Fibroblast of upper back skin (primary cell): Measurements from ENCODE around the gene SUGP1.
A peak's percentile ranks its signal among the peaks of the same experiment; 100 is the strongest.

Experiments
- DNase-seq: peaks from one replicate; pipeline ENCODE4 v3.0.0-alpha.2; 2013

The SUGP1 gene

GRCh38 chr19:19300613-19301012, 19.7 kb downstream of the SUGP1 start:
- no peak for DNase-seq

GRCh38 chr19:19297759-19298158, 22.6 kb downstream of the SUGP1 start:
- no peak for DNase-seq

- DNase-seq = no peak
Measured at GRCh38 chr19:19296953-19297689, 23.2 kb downstream of the SUGP1 start.

GRCh38 chr19:19294914-19295313, 25.4 kb downstream of the SUGP1 start:
- no peak for DNase-seq

DNA sequence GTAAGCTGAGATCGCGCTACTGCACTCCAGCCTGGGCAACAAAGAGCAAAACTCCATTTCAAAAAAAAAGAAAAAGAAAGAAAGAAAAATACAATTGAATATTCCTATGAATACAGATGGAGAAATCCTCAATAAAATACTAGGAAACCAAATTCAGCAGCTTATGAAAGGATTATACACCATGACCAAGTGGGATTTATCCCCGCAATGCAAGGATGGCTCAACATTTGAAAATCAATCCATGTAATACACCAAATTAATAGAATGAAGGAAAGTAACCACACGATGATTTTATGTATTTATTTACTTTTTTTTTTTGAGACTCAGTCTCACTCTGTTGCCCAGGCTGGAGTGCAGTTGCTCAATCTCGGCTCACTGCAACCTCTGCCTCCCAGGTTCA, 27.7 kb downstream of the SUGP1 start:
- no peak for DNase-seq

GRCh38 chr19:19285686-19286085, 34.6 kb downstream of the SUGP1 start:
- no peak for DNase-seq

GRCh38 chr19:19280561-19280960, 39.7 kb downstream of the SUGP1 start:
- DNase-seq = no peak

DNA sequence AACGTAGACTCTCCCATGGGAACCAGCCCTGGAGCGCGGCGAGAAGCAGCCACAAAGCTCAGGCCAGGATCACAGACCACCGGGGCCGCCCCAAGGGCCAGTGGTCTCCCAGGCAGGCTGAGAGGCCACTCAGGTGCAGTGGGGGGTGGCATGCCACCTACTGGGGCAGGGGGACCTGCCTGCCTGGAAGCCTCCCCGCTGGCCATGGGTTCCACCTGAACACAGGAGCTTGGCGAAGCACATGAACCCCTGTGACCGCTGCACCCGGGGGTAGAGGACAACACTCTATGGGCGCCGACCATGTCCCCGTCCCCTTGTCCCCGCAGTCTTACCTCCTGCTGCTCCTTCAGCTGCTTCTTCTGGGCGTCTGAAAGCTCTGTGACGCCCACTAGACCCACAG, 40.5 kb downstream of the SUGP1 start:
- DNase-seq = no peak

- DNase-seq = no peak
Measured at GRCh38 chr19:19279062-19279612, 41.2 kb downstream of the SUGP1 start.

- no peak for DNase-seq
Measured at GRCh38 chr19:19278315-19278714, 42.0 kb downstream of the SUGP1 start.

DNA sequence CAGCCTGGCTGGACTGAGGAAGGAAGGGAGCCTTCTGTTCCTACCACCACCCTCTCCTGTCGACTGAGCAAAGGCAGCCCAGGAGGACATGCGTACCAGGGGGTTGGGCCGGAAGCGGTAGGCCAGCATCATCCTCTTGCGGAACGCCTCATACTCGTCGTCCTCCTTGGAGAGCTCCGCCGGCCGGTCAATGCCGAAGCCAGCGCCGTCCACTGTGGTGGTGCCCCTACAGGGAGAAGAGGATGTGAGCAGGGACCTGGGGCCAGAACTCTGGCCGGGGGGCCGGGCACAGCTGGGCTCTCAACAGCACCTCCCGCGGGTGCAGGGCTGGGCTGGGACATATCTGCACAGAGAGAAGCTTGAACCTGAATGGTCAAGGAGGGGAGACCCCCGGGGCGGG, 43.5 kb downstream of the SUGP1 start:
- no peak for DNase-seq

- peak; percentile 17 for DNase-seq
Measured at GRCh38 chr19:19276386-19276785, 43.9 kb downstream of the SUGP1 start.

DNA sequence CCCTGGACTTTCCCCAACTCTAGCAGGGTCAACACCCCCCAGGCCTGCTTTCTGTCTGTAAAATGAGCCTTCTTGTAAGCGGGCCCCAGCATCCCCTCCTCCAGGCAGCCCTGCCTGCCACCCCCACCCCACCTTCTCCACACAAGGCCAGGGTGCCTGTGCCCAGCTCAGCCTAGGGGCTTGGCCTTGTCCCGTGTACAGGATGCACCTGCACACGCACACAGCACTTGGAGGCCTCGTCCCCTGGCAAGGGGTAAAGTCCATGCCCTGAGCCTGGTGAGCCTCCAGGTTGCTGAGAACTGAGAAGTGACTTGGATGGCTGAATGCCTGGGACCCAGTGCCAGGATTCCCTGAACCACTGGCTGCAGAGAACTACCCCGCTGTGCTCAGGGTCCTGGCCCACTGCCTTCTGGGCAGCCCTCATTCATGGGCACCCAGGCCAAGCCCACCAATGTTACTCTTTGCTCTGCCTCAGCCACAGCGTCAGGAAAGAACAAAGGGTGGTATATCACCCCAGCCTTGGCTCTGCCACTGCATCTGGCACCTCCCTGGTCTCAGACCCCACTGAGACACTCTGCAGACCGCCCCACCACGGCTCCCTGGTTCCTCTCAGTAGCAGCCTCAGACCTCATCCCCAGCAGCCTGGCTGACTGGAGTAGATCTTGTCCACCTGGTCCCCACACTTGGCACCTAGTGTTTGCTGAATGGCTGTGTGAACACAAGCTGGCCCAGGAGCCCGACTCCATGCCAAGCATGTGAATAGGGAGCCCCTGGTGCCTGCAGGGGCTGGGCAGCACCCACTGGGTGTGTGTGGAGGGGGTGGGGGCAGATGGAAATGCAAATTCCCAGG, 45.4 kb downstream of the SUGP1 start:
- DNase-seq = no peak

GRCh38 chr19:19274146-19274545, 46.2 kb downstream of the SUGP1 start:
- DNase-seq = no peak

DNA sequence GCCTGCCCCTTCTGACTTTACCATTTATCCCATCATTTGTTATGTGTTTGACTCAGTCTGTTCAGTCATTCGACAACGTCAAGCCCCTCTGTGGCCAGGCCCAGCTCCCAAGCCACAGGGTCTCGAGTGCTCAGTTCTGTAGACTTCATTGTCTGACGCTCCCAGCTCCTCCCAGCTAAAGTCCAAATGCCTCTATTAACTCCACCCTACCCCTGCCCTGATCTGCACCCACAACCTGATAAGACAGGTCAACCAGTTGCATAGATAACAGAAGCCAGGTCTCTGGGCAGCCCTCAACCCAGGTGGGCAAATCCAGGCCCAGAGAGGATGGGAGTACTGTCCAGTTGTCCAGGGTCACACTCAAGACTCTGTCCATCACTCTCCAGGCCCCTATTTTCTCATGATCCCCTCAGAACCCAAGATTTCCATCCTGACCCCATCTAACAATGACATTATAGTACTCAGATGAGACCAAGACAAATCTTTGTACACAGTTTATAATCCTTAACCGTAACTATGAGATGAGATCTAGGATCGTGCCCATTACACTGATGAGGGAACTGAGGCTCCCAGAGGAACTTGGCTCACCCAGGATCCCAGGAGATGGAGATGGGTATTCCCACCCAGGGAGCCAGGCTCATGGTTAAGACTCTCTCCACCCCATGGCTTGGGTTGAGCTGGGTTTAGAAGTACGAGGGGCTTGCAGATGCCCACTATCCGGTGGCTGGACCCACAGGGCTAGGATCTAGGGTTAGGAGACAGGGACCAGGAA, 48.3 kb downstream of the SUGP1 start:
- DNase-seq = no peak

GRCh38 chr19:19270749-19271571, 49.3 kb downstream of the SUGP1 start:
- DNase-seq = no peak

- DNase-seq = no peak
Measured at GRCh38 chr19:19269952-19270694, 50.2 kb downstream of the SUGP1 start.

DNA sequence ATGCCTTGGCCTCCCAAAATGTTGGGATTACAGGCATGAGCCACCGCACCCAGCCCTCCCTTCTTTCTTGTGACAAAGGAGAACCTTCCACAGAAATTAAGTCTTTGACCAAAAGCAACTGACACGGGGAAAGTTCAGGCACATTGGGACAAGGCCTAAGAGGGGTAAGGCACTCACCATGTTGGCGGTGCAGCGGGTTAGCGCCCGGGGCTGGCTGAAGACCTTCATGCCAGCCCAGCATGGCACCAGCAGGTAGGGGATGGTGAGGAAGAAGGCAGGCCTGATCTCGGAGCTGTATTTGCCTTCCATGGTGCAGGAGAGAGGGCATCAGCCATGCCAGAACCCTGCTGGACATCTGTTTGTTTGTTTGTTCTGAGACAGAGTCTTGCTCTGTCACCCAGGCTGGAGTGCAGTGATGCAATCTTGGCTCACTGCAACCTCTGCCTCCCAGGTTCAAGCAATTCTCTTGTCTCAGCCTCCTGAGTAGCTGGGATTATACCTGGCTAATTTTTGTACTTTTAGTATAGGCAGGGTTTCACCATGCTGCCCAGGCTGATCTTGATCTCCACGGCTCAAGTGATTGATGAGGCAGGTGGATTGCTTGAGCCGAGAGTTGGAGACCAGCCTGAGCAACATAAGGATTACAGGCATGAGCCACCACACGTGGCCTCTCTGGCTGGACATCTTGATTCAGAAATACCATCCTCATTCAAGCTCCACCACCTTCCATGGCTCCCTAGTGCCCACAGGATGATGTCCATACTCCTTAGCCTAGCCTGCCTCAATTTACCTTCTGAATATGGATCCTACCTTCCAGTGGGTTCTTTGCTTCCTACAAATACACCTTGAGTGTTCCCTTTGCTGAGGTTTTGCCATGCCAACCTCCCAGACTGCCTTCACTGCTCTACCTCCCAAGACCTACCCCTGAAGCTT, 51.6 kb downstream of the SUGP1 start:
- DNase-seq = no peak

GRCh38 chr19:19267305-19267704, 53.0 kb downstream of the SUGP1 start:
- no peak for DNase-seq

DNA sequence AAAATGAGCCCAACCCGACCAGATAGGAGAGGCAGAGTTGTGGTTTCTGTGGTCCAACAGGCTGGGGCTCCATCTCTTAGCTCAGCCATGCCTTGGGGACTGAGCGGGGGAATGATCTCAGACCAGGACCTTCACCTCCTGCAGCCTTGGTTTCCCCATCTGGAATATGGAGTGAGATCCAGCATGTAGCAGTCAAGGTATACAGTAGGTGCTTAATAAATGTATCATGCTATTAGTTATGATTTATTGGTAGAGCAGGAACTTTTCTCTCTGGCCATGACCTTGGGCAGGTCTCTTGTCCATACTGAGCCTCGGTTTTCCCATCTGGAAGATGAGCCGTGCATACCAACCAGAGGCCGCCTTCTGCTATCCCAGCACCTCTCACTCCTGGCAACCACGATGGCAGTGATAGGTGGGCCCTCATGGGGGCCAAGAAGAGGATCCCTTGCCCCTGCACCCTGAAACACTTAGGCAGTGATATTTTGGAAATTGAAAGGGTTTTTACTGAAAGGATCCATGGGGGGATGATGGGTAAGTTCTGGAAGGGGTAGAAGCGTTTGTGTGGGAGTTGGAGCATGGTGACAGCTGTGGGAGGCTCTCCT, 56.3 kb downstream of the SUGP1 start:
- no peak for DNase-seq
